ENCODE data around the gene RASA1. TPM values are rescaled to one million over a fixed set of nuclear protein-coding genes. Genes with fewer than 3 reads are reported as not detected.

Gene RASA1
- total RNA-seq, 6 experiments from 2014 or later: 7.1 to 9.9 (median 8.7) TPM

DNA sequence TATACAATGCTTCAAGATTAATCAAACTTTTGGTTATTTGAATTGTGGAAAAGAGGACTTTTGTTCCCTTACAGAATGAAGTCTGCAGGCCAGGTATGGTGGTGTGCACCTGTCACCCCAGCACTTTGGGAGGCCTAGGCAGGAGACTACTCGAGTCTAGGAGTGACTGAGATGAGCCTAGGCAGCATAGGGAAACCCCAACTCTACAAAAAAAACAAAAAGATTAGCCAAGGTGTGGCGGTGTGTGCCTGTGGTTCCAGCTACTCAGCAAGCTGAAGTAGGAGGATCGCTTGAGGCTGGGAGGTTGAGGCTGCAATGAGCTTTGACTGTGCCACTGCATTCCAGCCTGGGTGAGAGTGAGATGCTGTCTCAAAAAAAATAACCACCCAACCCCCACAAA, 135.7 kb downstream of the RASA1 start:
- Histone ChIP-seq H3K9me3 (no peaks in the 10 kb centered on the region), H3K4me3 (no peak overlapping the region), H3K27ac (no peak overlapping the region), H3K27me3 (no peaks in the 10 kb centered on the region), H3K36me3 (peaks cover 0 to 73% (median 24%) of the 10 kb centered on the region in 4 donors), H3K4me1 (peaks cover 0 to 7% (median 0%) of the 10 kb centered on the region in 4 donors)
- intact Hi-C loops (cut with DNase I): no loop called here
- DNase-seq (no peak), ATAC-seq (no peak)
- WGBS (ENCODE audit: insufficient coverage, low coverage, low lambda C conversion rate, missing lambda C conversion rate): 83% methylated on average over 3 of the region's 3 CpGs
- TF ChIP-seq, protein P1, sequence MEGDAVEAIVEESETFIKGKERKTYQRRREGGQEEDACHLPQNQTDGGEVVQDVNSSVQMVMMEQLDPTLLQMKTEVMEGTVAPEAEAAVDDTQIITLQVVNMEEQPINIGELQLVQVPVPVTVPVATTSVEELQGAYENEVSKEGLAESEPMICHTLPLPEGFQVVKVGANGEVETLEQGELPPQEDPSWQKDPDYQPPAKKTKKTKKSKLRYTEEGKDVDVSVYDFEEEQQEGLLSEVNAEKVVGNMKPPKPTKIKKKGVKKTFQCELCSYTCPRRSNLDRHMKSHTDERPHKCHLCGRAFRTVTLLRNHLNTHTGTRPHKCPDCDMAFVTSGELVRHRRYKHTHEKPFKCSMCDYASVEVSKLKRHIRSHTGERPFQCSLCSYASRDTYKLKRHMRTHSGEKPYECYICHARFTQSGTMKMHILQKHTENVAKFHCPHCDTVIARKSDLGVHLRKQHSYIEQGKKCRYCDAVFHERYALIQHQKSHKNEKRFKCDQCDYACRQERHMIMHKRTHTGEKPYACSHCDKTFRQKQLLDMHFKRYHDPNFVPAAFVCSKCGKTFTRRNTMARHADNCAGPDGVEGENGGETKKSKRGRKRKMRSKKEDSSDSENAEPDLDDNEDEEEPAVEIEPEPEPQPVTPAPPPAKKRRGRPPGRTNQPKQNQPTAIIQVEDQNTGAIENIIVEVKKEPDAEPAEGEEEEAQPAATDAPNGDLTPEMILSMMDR (IDR thresholded peaks at IDR 0.05): no peak
- TF ChIP-seq POLR2A (IDR thresholded peaks at IDR 0.05): no peak

- H3K36me3 ChIP-seq: peaks cover 0 to 73% (median 26%) of the 10 kb centered on the region in 4 donors
- H3K27ac ChIP-seq: no peak overlapping the region
- peaks cover 0 to 6% (median 0%) of the 10 kb centered on the region in 4 donors for H3K4me1 ChIP-seq
- no peaks in the 10 kb centered on the region for H3K9me3 ChIP-seq
- ATAC-seq: no peak
- WGBS (ENCODE audit: insufficient coverage, low coverage, low lambda C conversion rate, missing lambda C conversion rate): 93% methylated on average over 3 of the region's 3 CpGs
- H3K4me3 ChIP-seq: no peak overlapping the region
- no peak for DNase-seq
- H3K27me3 ChIP-seq: no peaks in the 10 kb centered on the region
- TF ChIP-seq POLR2A (IDR thresholded peaks at IDR 0.05): no peak
- TF ChIP-seq, protein P1 (IDR thresholded peaks at IDR 0.05): no peak
- intact Hi-C loops (cut with DNase I): no loop called here
These were observed 136.2 kb downstream of the RASA1 start for GRCh38 chr5:87403899-87404298.

- Histone ChIP-seq H3K4me1 (peaks cover 0 to 2% (median 0%) of the 10 kb centered on the region in 4 donors), H3K4me3 (no peak overlapping the region), H3K27me3 (no peaks in the 10 kb centered on the region), H3K9me3 (no peaks in the 10 kb centered on the region), H3K27ac (no peak overlapping the region), H3K36me3 (peaks cover 0 to 75% (median 24%) of the 10 kb centered on the region in 4 donors)
- no peak for DNase-seq
- WGBS (ENCODE audit: insufficient coverage, low coverage, low lambda C conversion rate, missing lambda C conversion rate): 69% methylated on average over 2 of the region's 2 CpGs
- intact Hi-C loops (cut with DNase I): no loop called here
- TF ChIP-seq, protein P1 (IDR thresholded peaks at IDR 0.05): no peak
- TF ChIP-seq POLR2A (IDR thresholded peaks at IDR 0.05): no peak
- ATAC-seq: no peak
These were observed 136.7 kb downstream of the RASA1 start for GRCh38 chr5:87404359-87404758.

DNA sequence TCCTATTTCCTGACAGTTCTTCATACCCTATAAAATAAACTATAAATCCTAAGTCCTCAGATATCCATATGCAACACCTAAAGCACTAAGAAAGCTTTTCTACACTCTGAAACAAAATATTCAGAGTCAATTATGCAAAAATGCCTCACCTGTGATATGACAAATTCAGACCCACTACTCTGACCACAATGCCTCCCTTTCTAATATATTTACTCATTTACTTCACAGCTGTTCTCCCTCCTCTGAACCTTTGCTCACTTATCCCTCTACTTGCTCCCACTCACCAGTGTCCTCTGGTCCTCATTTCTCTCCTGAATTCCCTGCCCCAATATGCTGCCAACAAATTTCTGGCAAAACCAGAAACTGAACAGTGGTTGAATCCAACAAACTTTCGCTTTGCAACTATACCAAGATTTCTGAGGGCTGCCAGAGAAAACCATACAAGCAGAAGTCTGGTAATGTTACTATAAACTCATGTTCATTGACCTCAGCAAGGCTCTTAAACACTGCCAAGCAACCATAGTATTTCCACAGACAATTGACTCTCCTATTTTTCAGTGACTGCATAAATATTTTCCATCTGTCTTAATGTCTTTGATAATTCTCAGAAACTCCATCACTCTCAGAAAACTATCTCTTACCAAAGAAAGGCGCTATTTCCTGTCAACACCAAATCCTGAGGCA, 137.9 kb downstream of the RASA1 start:
- peaks cover 0 to 86% (median 28%) of the 10 kb centered on the region in 4 donors for H3K36me3 ChIP-seq
- DNase-seq (no peak), ATAC-seq (no peak)
- H3K27me3 ChIP-seq: no peaks in the 10 kb centered on the region
- H3K4me3 ChIP-seq: no peak overlapping the region
- peaks cover 0 to 2% (median under 1%) of the 10 kb centered on the region in 4 donors for H3K4me1 ChIP-seq
- TF ChIP-seq POLR2A (IDR thresholded peaks at IDR 0.05): no peak
- TF ChIP-seq, protein P1 (IDR thresholded peaks at IDR 0.05): no peak
- no peaks in the 10 kb centered on the region for H3K9me3 ChIP-seq
- intact Hi-C loops (cut with DNase I): no loop called here
- H3K27ac ChIP-seq: no peak overlapping the region
- WGBS (ENCODE audit: insufficient coverage, low coverage, low lambda C conversion rate, missing lambda C conversion rate): 76% methylated on average over 2 of the region's 2 CpGs
